ENCODE results near the gene MLLT10. TPM values are rescaled to one million over a fixed set of nuclear protein-coding genes. Genes with fewer than 3 reads are reported as not detected.

Gene MLLT10
- total and polyA plus RNA-seq, 2 of the 8 experiments (the other 6 are each of a cell fraction or from before 2014, with no cell fraction given) = 53.1 to 62.1 TPM

GRCh38 chr10:21496343-21497176 is 37.5 kb upstream of the MLLT10 start (continued):
- TF ChIP-seq MAX (IDR thresholded peaks at IDR 0.05) (no peak; the same call in 1 of the 2 replicates), HDAC6 (IDR thresholded peaks at IDR 0.05; ENCODE audit: low read depth, low read length) (no peak)
